Testis (tissue), 3 donors: ENCODE data around the gene ATG9B. TPM values are rescaled to one million over a fixed set of nuclear protein-coding genes. Genes with fewer than 3 reads are reported as not detected.

ENCODE experiments used
- DNase-seq: peaks from one replicate; pipeline ENCODE4 v3.0.0-alpha.2; 2019
- H3K27ac ChIP-seq, 2 donors: fragments of 200-600 bp; sonication (generic); one replicate each; pipeline ENCODE4 v1.5.1; 2019
- H3K27me3 ChIP-seq: fragments of 200-600 bp; sonication (generic); one replicate; pipeline ENCODE4 v1.5.1; 2019
- H3K36me3 ChIP-seq: fragments of 200-600 bp; sonication (generic); one replicate; pipeline ENCODE4 v1.5.1; 2017; ENCODE audit warnings: low read depth; ENCODE audit errors: missing control alignments
- H3K4me1 ChIP-seq: fragments of 200-600 bp; sonication (generic); one replicate; pipeline ENCODE4 v1.5.1; 2019
- H3K4me3 ChIP-seq, 2 donors: fragments of 200-600 bp; sonication (generic); one replicate each; pipeline ENCODE4 v1.5.1; 2017 to 2019
- H3K9me3 ChIP-seq: fragments of 200-600 bp; sonication (generic); one replicate; pipeline ENCODE4 v1.5.1; 2017
- POLR2A ChIP-seq: fragments of 450-650 bp; IDR thresholded peaks from one replicate; pipeline ENCODE4 v1.6.1; 2017; ENCODE audit warnings: antibody characterized with exemption, mild to moderate bottlenecking, moderate library complexity
- WGBS, 2 donors: methylation state at CpG; one replicate each; pipeline ENCODE4 v1.1.5; 2018; 5-methylcytosine and 5-hydroxymethylcytosine counted together
- intact Hi-C: fragments of 100-400 bp; cut with DNase I; formaldehyde crosslinking; loops from one replicate; pipeline ENCODE4 v1.15.1; 2023; ENCODE audit warnings: low total_unique reads
- polyA plus RNA-seq: library from polyadenylated mRNA; stranded (reverse); fragments of 350-450 nt; fragmentation: Illumina TruSeq; extraction: RNeasy Lipid Tissue Mini Kit (QIAGEN cat#74804); gene quantifications from one replicate; pipeline ENCODE4 v1.2.3, GENCODE V29; 2014; ENCODE audit warnings: low read depth, low replicate concordance; ENCODE audit not compliant: insufficient read depth
- total RNA-seq, 2 donors: library from RNA; depleted of rRNA; stranded (reverse); fragments of >200 nt; gene quantifications; one replicate each; pipeline ENCODE4 v1.2.3, GENCODE V29; 2016
- TF ChIP-seq, protein P1 (sequence below), 3 experiments: fragments of 450-650 bp in 2 of 3; fragments of 200-600 bp in 1 of 3; sonication (generic) in 1 of 3; IDR thresholded peaks; one replicate each; pipeline ENCODE4 v1.5.1; 2016 to 2019; ENCODE audit warnings: antibody characterized with exemption in 3 of 3, mild to moderate bottlenecking in 2 of 3, moderate library complexity in 1 of 3

ATG9B gene
- total and polyA plus RNA-seq, 3 donors from 2014 or later: 14.9 to 29.7 (median 24.8) TPM

DNA sequence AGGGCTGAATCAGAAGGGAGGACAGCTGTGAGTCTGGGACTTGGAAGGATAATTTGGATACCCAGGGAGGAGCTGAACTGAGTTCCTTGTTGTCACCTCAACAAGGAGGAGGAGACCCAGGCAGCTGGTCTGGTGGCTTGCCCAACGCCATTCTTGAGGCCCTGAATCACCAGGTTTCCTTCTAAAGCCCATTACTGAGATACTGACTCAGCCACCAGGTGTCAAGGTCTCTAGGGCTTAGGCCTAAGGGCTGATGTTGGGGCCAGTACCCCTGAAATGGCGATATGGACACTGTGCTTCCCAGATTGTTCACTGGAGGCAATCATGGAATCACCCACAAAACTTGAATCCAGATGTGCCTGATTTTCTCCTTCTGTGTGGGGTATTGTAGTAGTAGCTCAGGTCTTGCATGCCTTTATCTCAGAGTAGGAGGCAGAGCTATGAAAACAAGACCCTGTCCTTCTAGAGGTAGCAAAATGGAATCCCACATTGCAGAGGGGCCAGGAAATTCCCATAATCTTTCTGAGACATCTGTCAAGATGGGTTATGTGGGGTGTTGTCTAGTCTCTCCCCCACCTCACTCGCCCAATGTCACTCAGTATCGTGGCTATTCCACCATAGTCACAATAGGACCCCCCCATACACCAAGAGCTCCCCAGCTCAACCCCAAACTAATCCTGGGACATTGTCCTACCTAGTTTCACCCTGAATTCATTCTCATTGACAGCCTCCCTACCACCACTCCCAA is 1.8 kb upstream of the ATG9B start:
- peaks cover 7% of the 10 kb centered on the region for H3K4me1 ChIP-seq
- no peaks in the 10 kb centered on the region for H3K27me3 ChIP-seq
- DNase-seq: no peak
- H3K36me3 ChIP-seq: no peaks in the 10 kb centered on the region
- H3K4me3 ChIP-seq: no peak overlapping the region
- H3K27ac ChIP-seq: no peak overlapping the region
- H3K9me3 ChIP-seq: no peaks in the 10 kb centered on the region
- TF ChIP-seq POLR2A: no peak
- TF ChIP-seq, protein P1, sequence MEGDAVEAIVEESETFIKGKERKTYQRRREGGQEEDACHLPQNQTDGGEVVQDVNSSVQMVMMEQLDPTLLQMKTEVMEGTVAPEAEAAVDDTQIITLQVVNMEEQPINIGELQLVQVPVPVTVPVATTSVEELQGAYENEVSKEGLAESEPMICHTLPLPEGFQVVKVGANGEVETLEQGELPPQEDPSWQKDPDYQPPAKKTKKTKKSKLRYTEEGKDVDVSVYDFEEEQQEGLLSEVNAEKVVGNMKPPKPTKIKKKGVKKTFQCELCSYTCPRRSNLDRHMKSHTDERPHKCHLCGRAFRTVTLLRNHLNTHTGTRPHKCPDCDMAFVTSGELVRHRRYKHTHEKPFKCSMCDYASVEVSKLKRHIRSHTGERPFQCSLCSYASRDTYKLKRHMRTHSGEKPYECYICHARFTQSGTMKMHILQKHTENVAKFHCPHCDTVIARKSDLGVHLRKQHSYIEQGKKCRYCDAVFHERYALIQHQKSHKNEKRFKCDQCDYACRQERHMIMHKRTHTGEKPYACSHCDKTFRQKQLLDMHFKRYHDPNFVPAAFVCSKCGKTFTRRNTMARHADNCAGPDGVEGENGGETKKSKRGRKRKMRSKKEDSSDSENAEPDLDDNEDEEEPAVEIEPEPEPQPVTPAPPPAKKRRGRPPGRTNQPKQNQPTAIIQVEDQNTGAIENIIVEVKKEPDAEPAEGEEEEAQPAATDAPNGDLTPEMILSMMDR (IDR thresholded peaks at IDR 0.05): no peak
- WGBS, 2 donors: 86 to 95% methylated on average over 4 of the region's 4 CpGs
- intact Hi-C loops: no loop called here

DNA sequence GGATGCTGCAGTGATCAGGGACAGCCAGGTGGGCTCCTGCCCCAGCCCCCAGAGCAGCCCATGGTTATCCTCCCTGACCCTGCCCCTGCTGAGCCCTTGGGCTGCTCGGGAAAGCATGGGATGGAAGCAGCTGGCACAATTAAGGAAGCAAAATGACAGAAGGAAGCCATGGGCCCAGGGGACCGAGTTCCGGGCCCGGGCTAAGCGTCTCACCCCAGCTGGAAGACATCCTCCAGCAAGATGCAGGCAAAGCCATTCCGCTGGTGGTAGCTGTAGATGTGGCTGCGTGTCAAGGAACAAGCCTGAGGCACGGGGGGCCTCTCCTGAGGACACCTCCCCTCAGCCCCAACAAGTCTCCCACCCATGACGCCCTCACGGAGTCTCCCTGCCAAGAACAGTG is 1.1 kb downstream of the ATG9B start:
- 73 to 90% methylated on average over 5 to 10 of the region's 10 CpGs for WGBS, 2 donors
- no peak for TF ChIP-seq POLR2A
- TF ChIP-seq, protein P1 (IDR thresholded peaks at IDR 0.05): no peak
- intact Hi-C loops: no loop called here
- Histone ChIP-seq H3K4me3 (no peak overlapping the region), H3K4me1 (peaks cover 6% of the 10 kb centered on the region), H3K27ac (no peak overlapping the region), H3K36me3 (no peaks in the 10 kb centered on the region), H3K27me3 (no peaks in the 10 kb centered on the region), H3K9me3 (no peaks in the 10 kb centered on the region)
- DNase-seq: no peak

DNA sequence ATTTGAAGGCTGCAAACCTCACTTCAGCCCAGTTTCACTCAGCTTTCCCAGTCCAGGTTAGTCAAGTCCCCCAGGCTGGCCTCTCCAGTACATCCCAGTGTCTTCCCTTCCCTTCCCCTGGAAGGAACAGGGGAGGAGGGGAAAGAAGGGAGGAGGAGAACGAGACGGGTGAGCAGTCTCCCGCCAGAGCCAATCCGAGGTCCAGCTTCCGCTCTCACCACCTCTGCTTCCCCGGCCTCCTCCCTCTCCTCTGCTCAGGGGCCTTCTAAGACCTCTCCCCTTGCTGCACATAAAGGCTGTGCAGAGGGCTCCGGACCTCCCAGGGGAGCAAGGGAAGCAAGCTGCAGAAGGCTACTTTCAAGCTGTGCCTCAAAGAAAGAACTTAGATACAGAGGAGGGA is 4.1 kb downstream of the ATG9B start:
- no peaks in the 10 kb centered on the region for H3K36me3 ChIP-seq
- no peaks in the 10 kb centered on the region for H3K27me3 ChIP-seq
- intact Hi-C loops: no loop called here
- peaks cover 2% of the 10 kb centered on the region for H3K4me1 ChIP-seq
- no peak overlapping the region for H3K27ac ChIP-seq
- H3K4me3 ChIP-seq: no peak overlapping the region
- DNase-seq: no peak
- WGBS, 2 donors: 44 to 62% methylated on average over 7 of the region's 7 CpGs
- TF ChIP-seq POLR2A: no peak
- TF ChIP-seq, protein P1 (IDR thresholded peaks at IDR 0.05): no peak
- H3K9me3 ChIP-seq: no peaks in the 10 kb centered on the region

DNA sequence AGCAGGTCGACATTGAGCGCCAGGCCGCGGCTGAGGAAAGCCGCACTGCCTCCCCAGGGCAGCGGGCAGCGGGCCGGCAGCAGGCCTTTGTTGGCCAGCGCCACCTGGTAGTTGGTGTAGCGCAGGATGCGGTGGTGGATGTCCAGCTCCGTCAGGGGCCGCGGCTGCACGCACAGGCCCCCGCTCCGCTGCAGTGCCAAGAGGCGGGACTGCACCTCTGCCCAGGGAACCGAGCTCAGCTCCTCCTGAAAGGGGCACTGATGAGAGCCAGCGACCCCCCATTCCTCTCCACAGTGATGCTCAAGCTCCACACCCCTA is 5.2 kb downstream of the ATG9B start:
- peaks cover 2% of the 10 kb centered on the region for H3K4me1 ChIP-seq
- TF ChIP-seq, protein P1 (IDR thresholded peaks at IDR 0.05): no peak
- no peak for TF ChIP-seq POLR2A
- peak overlapping the region; percentile 21 to 34 for H3K4me3 ChIP-seq
- H3K27ac ChIP-seq: no peak overlapping the region
- 15 to 68% methylated on average over 3 to 14 of the region's 20 CpGs for WGBS, 2 donors
- no peak for DNase-seq
- intact Hi-C loops: no loop called here
- no peaks in the 10 kb centered on the region for H3K27me3 ChIP-seq
- no peaks in the 10 kb centered on the region for H3K36me3 ChIP-seq
- no peaks in the 10 kb centered on the region for H3K9me3 ChIP-seq
